GM23338 (cell line): ENCODE measurements around the gene PSMA7. TPM values are rescaled to one million over a fixed set of nuclear protein-coding genes. Genes with fewer than 3 reads are reported as not detected.

ENCODE experiments used
- ATAC-seq: fragments of 200-7000 bp; cut with Tn5 transposase; 3 replicates; pipeline ENCODE4 v1.9.1; 2020
- DNase-seq: peaks from one replicate; pipeline ENCODE4 v3.0.0-alpha.2; 2015; ENCODE audit warnings: low spot score
- H2AFZ ChIP-seq: fragments of 200-600 bp; sonication (generic); 2 replicates; pipeline ENCODE4 v1.8.0; 2016; ENCODE audit warnings: antibody characterized with exemption, mild to moderate bottlenecking, moderate library complexity
- H3F3A ChIP-seq: fragments of 200-600 bp; sonication (generic); replicated peaks from 2 replicates; pipeline ENCODE4 v1.8.0; 2017; ENCODE audit warnings: antibody characterized with exemption, mixed run types, low read depth
- H3K27ac ChIP-seq: fragments of 200-600 bp; sonication (generic); 2 replicates; pipeline ENCODE4 v1.6.1; 2016; ENCODE audit warnings: low read depth
- H3K27me3 ChIP-seq: fragments of 200-600 bp; sonication (generic); 2 replicates; pipeline ENCODE4 v1.8.0; 2016; ENCODE audit warnings: mild to moderate bottlenecking, mixed run types, moderate library complexity; ENCODE audit not compliant: insufficient read depth
- H3K36me3 ChIP-seq: fragments of 200-600 bp; sonication (generic); 2 replicates; pipeline ENCODE4 v1.8.0; 2016; ENCODE audit warnings: mild to moderate bottlenecking; ENCODE audit not compliant: insufficient read depth
- H3K4me1 ChIP-seq: fragments of 200-600 bp; sonication (generic); 2 replicates; pipeline ENCODE4 v1.8.0; 2016; ENCODE audit warnings: mild to moderate bottlenecking, moderate library complexity; ENCODE audit not compliant: insufficient read depth
- H3K4me2 ChIP-seq: fragments of 200-600 bp; sonication (generic); 2 replicates; pipeline ENCODE4 v1.7.1; 2017; ENCODE audit warnings: mixed run types
- H3K4me3 ChIP-seq: fragments of 200-600 bp; sonication (generic); 2 replicates; pipeline ENCODE4 v1.6.1; 2016; ENCODE audit warnings: mixed run types
- H3K79me2 ChIP-seq: fragments of 200-600 bp; sonication (generic); replicated peaks from 2 replicates; pipeline ENCODE4 v1.8.0; 2017; ENCODE audit warnings: mild to moderate bottlenecking; ENCODE audit not compliant: insufficient read depth
- H3K9me2 ChIP-seq: fragments of 200-600 bp; sonication (generic); 2 replicates; pipeline ENCODE4 v1.8.0; 2017; ENCODE audit not compliant: insufficient read depth
- H4K20me1 ChIP-seq: fragments of 200-600 bp; sonication (generic); replicated peaks from 2 replicates; pipeline ENCODE4 v1.8.0; 2017; ENCODE audit warnings: mild to moderate bottlenecking; ENCODE audit not compliant: insufficient read depth
- H3K27ac Mint-ChIP-seq: 2 replicates; pipeline ENCODE4 v1.8.0; 2020; ENCODE audit warnings: inconsistent platforms, mild to moderate bottlenecking, moderate library complexity, mixed read lengths
- H3K27me3 Mint-ChIP-seq: 3 replicates; pipeline ENCODE4 v1.8.0; 2022; ENCODE audit warnings: low read depth, mild to moderate bottlenecking, moderate library complexity, mixed read lengths, inconsistent platforms; ENCODE audit not compliant: insufficient read depth, poor library complexity
- H3K36me3 Mint-ChIP-seq: 3 replicates; pipeline ENCODE4 v1.8.0; 2021; ENCODE audit warnings: low read depth, mild to moderate bottlenecking, inconsistent platforms, moderate library complexity, mixed read lengths
- H3K4me1 Mint-ChIP-seq: 3 replicates; pipeline ENCODE4 v1.8.0; 2020; ENCODE audit warnings: mild to moderate bottlenecking, inconsistent platforms, mixed read lengths
- H3K4me3 Mint-ChIP-seq: 3 replicates; pipeline ENCODE4 v1.8.0; 2021; ENCODE audit warnings: moderate library complexity, mild to moderate bottlenecking, inconsistent platforms, mixed read lengths
- H3K9me3 Mint-ChIP-seq: 3 replicates; pipeline ENCODE4 v1.8.0; 2020; ENCODE audit warnings: moderate library complexity, mild to moderate bottlenecking, inconsistent platforms, mixed read lengths
- CREB1 ChIP-seq: fragments of 250-450 bp; sonication (Bioruptor Pico); IDR thresholded peaks from 2 replicates; pipeline ENCODE4 v1.5.0; 2020; ENCODE audit warnings: low read depth, mild to moderate bottlenecking, moderate library complexity
- ETS1 ChIP-seq: IDR thresholded peaks from 2 replicates; pipeline ENCODE4 v1.6.1; 2016; ENCODE audit warnings: antibody characterized with exemption
- EZH2phosphoT487 ChIP-seq: fragments of 200-600 bp; sonication (generic); IDR thresholded peaks from one replicate; pipeline ENCODE4 v1.8.1; 2018; ENCODE audit warnings: antibody characterized with exemption; ENCODE audit not compliant: unreplicated experiment
- JUNB ChIP-seq: IDR thresholded peaks from one replicate; pipeline ENCODE4 v1.6.1; 2016; ENCODE audit warnings: antibody characterized with exemption; ENCODE audit not compliant: unreplicated experiment
- NANOG ChIP-seq: IDR thresholded peaks from 2 replicates; pipeline ENCODE4 v1.6.1; 2016; ENCODE audit warnings: antibody characterized with exemption, borderline replicate concordance
- POLR2AphosphoS5 ChIP-seq: IDR thresholded peaks from 2 replicates; pipeline ENCODE4 v1.6.1; 2016; ENCODE audit warnings: antibody characterized with exemption, low read depth
- REST ChIP-seq: IDR thresholded peaks from one replicate; pipeline ENCODE4 v1.6.1; 2018; ENCODE audit warnings: antibody characterized with exemption; ENCODE audit not compliant: unreplicated experiment
- STAT1 ChIP-seq: IDR thresholded peaks from one replicate; pipeline ENCODE4 v1.6.1; 2016; ENCODE audit warnings: antibody characterized with exemption; ENCODE audit not compliant: unreplicated experiment
- ZNF331 ChIP-seq: fragments of 250-450 bp; sonication (Bioruptor Pico); IDR thresholded peaks from 2 replicates; pipeline ENCODE4 v1.5.0; 2020; ENCODE audit warnings: low read depth, mild to moderate bottlenecking, moderate library complexity
- polyA plus RNA-seq: library from polyadenylated mRNA; unstranded; fragments of >200 nt; fragmentation: Nextera tagmentation; extraction: Ambion mirVana; gene quantifications from 2 replicates; pipeline ENCODE4 v1.2.1, GENCODE V29; 2016
- total RNA-seq: library from RNA; depleted of rRNA; stranded (reverse); fragments of >200 nt; shearing (Covaris generic); gene quantifications from 2 replicates; pipeline ENCODE4 v1.2.3, GENCODE V29; 2014
- TF ChIP-seq, protein P1 (sequence below), 2 experiments: fragments of 200-600 bp in 1 of 2; sonication (generic) in 1 of 2; conservative IDR thresholded peaks; 2 replicates each; pipeline versions ENCODE4 v1.5.1 to v1.6.1; 2016 to 2017; ENCODE audit warnings: antibody characterized with exemption in 2 of 2, low read depth in 2 of 2, mild to moderate bottlenecking in 2 of 2, moderate library complexity in 1 of 2
- TF ChIP-seq, protein P2 (sequence below): fragments of 250-450 bp; sonication (Bioruptor Pico); IDR thresholded peaks from 2 replicates; pipeline ENCODE4 v1.5.0; 2020; ENCODE audit warnings: mild to moderate bottlenecking, moderate library complexity

Gene PSMA7
- total and polyA plus RNA-seq, 2 experiments from 2014 or later = 357 to 628 TPM

DNA sequence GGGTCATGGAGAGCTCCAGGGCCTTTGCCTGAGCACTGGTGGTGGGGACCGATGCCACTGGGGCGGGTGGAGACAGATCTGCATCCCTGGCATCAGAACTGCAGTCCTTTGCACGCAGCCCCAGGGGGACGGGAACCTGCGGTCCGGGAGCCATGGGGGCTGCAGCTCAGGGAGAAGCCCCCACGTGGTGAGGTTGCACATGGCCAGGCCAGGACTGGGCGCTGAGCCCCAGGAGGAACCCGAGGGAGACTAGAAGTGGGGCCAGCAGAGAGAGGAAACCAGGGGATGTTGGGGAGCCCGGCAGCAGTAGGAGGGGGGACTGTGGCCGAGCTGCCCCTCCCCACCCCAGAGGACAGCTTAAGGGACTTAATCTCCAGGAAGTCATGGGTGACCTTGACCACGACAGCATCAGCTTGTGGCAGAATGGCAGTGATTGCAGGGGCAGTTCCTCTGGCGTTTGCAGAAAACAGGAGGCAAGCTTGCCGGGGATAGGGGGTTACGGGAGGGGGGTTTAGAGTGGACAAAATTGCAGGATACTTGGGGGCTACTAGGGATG, 38.9 kb downstream of the PSMA7 start (continued):
- TF ChIP-seq, protein P1, sequence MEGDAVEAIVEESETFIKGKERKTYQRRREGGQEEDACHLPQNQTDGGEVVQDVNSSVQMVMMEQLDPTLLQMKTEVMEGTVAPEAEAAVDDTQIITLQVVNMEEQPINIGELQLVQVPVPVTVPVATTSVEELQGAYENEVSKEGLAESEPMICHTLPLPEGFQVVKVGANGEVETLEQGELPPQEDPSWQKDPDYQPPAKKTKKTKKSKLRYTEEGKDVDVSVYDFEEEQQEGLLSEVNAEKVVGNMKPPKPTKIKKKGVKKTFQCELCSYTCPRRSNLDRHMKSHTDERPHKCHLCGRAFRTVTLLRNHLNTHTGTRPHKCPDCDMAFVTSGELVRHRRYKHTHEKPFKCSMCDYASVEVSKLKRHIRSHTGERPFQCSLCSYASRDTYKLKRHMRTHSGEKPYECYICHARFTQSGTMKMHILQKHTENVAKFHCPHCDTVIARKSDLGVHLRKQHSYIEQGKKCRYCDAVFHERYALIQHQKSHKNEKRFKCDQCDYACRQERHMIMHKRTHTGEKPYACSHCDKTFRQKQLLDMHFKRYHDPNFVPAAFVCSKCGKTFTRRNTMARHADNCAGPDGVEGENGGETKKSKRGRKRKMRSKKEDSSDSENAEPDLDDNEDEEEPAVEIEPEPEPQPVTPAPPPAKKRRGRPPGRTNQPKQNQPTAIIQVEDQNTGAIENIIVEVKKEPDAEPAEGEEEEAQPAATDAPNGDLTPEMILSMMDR (conservative IDR thresholded peaks at IDR 0.05; ENCODE audit: low read depth in 2 of 2) = no peak

GRCh38 chr20:62103508-62104233, 39.5 kb downstream of the PSMA7 start:
- DNase-seq (no peak), ATAC-seq (peak; percentile 19; the same call in 2 of the 3 replicates)
- no peak overlapping the region for H3K4me3 Mint-ChIP-seq
- no peaks in the 10 kb centered on the region for H3K79me2 ChIP-seq
- H3K4me1 Mint-ChIP-seq = peaks cover 8% of the 10 kb centered on the region
- H3K4me3 ChIP-seq = no peak overlapping the region
- H3K9me3 Mint-ChIP-seq = peaks cover 27% of the 10 kb centered on the region
- no peak overlapping the region for H3K27ac Mint-ChIP-seq
- H3K4me1 ChIP-seq = no peaks in the 10 kb centered on the region
- peaks cover 19% of the 10 kb centered on the region for H3K27me3 Mint-ChIP-seq
- H2AFZ ChIP-seq = no peak overlapping the region
- no peaks in the 10 kb centered on the region for H3K27me3 ChIP-seq
- no peaks in the 10 kb centered on the region for H3K9me2 ChIP-seq
- H3K27ac ChIP-seq = no peak overlapping the region
- H4K20me1 ChIP-seq = no peaks in the 10 kb centered on the region
- H3K36me3 Mint-ChIP-seq = peaks cover 5% of the 10 kb centered on the region; the same call in 2 of the 3 replicates
- no peaks in the 10 kb centered on the region for H3K36me3 ChIP-seq
- no peaks in the 10 kb centered on the region for H3F3A ChIP-seq
- H3K4me2 ChIP-seq = no peak overlapping the region
- TF ChIP-seq STAT1 (no peak), EZH2phosphoT487 (no peak), JUNB (no peak), ZNF331 (CRISPR knock-in tag) (no peak), CREB1 (CRISPR knock-in tag) (no peak), POLR2AphosphoS5 (no peak), REST (no peak), NANOG (no peak), ETS1 (no peak)
- TF ChIP-seq, protein P2, sequence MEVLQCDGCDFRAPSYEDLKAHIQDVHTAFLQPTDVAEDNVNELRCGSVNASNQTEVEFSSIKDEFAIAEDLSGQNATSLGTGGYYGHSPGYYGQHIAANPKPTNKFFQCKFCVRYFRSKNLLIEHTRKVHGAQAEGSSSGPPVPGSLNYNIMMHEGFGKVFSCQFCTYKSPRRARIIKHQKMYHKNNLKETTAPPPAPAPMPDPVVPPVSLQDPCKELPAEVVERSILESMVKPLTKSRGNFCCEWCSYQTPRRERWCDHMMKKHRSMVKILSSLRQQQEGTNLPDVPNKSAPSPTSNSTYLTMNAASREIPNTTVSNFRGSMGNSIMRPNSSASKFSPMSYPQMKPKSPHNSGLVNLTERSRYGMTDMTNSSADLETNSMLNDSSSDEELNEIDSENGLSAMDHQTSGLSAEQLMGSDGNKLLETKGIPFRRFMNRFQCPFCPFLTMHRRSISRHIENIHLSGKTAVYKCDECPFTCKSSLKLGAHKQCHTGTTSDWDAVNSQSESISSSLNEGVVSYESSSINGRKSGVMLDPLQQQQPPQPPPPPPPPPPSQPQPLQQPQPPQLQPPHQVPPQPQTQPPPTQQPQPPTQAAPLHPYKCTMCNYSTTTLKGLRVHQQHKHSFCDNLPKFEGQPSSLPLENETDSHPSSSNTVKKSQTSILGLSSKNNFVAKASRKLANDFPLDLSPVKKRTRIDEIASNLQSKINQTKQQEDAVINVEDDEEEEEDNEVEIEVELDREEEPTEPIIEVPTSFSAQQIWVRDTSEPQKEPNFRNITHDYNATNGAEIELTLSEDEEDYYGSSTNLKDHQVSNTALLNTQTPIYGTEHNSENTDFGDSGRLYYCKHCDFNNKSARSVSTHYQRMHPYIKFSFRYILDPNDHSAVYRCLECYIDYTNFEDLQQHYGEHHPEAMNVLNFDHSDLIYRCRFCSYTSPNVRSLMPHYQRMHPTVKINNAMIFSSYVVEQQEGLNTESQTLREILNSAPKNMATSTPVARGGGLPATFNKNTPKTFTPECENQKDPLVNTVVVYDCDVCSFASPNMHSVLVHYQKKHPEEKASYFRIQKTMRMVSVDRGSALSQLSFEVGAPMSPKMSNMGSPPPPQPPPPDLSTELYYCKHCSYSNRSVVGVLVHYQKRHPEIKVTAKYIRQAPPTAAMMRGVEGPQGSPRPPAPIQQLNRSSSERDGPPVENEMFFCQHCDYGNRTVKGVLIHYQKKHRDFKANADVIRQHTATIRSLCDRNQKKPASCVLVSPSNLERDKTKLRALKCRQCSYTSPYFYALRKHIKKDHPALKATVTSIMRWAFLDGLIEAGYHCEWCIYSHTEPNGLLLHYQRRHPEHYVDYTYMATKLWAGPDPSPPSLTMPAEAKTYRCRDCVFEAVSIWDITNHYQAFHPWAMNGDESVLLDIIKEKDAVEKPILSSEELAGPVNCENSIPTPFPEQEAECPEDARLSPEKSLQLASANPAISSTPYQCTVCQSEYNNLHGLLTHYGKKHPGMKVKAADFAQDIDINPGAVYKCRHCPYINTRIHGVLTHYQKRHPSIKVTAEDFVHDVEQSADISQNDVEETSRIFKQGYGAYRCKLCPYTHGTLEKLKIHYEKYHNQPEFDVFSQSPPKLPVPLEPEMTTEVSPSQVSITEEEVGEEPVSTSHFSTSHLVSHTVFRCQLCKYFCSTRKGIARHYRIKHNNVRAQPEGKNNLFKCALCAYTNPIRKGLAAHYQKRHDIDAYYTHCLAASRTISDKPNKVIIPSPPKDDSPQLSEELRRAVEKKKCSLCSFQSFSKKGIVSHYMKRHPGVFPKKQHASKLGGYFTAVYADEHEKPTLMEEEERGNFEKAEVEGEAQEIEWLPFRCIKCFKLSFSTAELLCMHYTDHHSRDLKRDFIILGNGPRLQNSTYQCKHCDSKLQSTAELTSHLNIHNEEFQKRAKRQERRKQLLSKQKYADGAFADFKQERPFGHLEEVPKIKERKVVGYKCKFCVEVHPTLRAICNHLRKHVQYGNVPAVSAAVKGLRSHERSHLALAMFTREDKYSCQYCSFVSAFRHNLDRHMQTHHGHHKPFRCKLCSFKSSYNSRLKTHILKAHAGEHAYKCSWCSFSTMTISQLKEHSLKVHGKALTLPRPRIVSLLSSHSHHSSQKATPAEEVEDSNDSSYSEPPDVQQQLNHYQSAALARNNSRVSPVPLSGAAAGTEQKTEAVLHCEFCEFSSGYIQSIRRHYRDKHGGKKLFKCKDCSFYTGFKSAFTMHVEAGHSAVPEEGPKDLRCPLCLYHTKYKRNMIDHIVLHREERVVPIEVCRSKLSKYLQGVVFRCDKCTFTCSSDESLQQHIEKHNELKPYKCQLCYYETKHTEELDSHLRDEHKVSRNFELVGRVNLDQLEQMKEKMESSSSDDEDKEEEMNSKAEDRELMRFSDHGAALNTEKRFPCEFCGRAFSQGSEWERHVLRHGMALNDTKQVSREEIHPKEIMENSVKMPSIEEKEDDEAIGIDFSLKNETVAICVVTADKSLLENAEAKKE (CRISPR knock-in tag) = no peak
